ENCODE results near the gene FAM187B.

GRCh38 chr19:35184267-35184666, 44.3 kb downstream of the FAM187B start:
- TF ChIP-seq EZH2phosphoT487 (IDR thresholded peaks at IDR 0.05; ENCODE audit: low read depth, severe bottlenecking, unreplicated experiment) (no peak), CTCF (IDR thresholded peaks at IDR 0.05; ENCODE audit: poor library complexity) (no peak), EZH2 (IDR thresholded peaks at IDR 0.05; ENCODE audit: borderline replicate concordance) (no peak)

All from hepatocyte (in vitro differentiated cells).